Prostate gland (tissue), 2 donors: ENCODE results near the gene MSH5. TPM values are rescaled to one million over a fixed set of nuclear protein-coding genes. Genes with fewer than 3 reads are reported as not detected.

Source experiments
- DNase-seq: peaks from one replicate; pipeline ENCODE4 v3.0.0-alpha.2; 2019; ENCODE audit warnings: low spot score
- H3K27ac ChIP-seq, 2 donors: fragments of 200-600 bp; sonication (generic); 2 replicates each; pipeline ENCODE4 v1.5.1; 2017 to 2019
- H3K27me3 ChIP-seq: fragments of 200-600 bp; sonication (generic); replicated peaks from 2 replicates; pipeline ENCODE4 v1.5.1; 2019; ENCODE audit not compliant: insufficient read depth
- H3K36me3 ChIP-seq, 2 donors: fragments of 200-600 bp; sonication (generic); 1 replicate in 1 of 2; 2 replicates in 1 of 2; pipeline versions ENCODE4 v1.5.1 to v1.8.1; 2017 to 2019
- H3K4me1 ChIP-seq: fragments of 200-600 bp; sonication (generic); replicated peaks from 2 replicates; pipeline ENCODE4 v1.5.1; 2019
- H3K4me3 ChIP-seq, 2 donors: fragments of 200-600 bp; sonication (generic); 2 replicates each; pipeline ENCODE4 v1.5.1; 2017 to 2019
- H3K9me3 ChIP-seq: fragments of 200-600 bp; sonication (generic); 2 replicates; pipeline ENCODE4 v1.5.1; 2017
- POLR2A ChIP-seq: fragments of 450-650 bp; IDR thresholded peaks from one replicate; pipeline ENCODE4 v1.6.1; 2016; ENCODE audit warnings: antibody characterized with exemption, mild to moderate bottlenecking
- POLR2AphosphoS5 ChIP-seq: sonication (generic); formaldehyde crosslinking; IDR thresholded peaks from one replicate; pipeline ENCODE4 v1.6.1; 2017; ENCODE audit warnings: antibody characterized with exemption
- WGBS: methylation state at CpG from one replicate; pipeline ENCODE4 v1.1.5; 2018; 5-methylcytosine and 5-hydroxymethylcytosine counted together
- intact Hi-C: fragments of 100-400 bp; cut with DNase I; formaldehyde crosslinking; loops from one replicate; pipeline ENCODE4 v1.14.2; 2022
- total RNA-seq, 2 donors: library from RNA; depleted of rRNA; stranded (reverse); fragments of >200 nt; gene quantifications; one replicate each; pipeline ENCODE4 v1.1.0, GENCODE V29; 2016
- TF ChIP-seq, protein P1 (sequence below), 4 experiments: fragments of 200-600 bp in 2 of 4; fragments of 450-650 bp in 2 of 4; sonication (generic) in 2 of 4; IDR thresholded peaks; 1 replicate in 3 of 4; 2 replicates in 1 of 4; pipeline ENCODE4 v1.5.1; 2016 to 2019; ENCODE audit warnings: antibody characterized with exemption in 4 of 4, mild to moderate bottlenecking in 2 of 4, moderate library complexity in 2 of 4

The MSH5 gene
- total RNA-seq, 2 donors from 2014 or later, result 10.5 to 72.4 TPM

DNA sequence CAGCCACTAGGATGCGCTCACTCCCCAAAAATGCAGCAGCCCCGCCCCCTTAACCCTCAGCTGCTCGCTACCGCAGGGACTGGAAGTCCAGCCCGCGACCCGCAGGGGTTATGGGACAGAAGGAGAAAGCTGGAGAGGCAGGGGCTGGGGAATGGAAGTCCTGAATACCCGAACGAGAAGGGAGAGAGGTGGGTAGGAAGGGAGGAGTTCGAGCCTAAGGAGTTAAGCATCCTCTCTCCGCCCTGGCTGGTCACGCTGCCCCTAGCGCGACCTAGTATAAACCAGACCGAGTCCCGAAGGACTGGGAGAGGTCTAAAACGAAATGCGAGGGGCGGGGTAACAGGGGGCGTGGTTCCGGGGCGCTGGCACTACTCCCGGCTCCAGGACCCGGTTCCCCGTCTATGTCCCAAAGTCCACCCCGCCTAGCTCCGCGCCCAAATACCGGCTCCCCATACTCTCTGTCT is 10.3 kb upstream of the MSH5 start:
- peak; percentile 81 for TF ChIP-seq POLR2AphosphoS5
- peak; percentile 70 for TF ChIP-seq POLR2A
- TF ChIP-seq, protein P1, sequence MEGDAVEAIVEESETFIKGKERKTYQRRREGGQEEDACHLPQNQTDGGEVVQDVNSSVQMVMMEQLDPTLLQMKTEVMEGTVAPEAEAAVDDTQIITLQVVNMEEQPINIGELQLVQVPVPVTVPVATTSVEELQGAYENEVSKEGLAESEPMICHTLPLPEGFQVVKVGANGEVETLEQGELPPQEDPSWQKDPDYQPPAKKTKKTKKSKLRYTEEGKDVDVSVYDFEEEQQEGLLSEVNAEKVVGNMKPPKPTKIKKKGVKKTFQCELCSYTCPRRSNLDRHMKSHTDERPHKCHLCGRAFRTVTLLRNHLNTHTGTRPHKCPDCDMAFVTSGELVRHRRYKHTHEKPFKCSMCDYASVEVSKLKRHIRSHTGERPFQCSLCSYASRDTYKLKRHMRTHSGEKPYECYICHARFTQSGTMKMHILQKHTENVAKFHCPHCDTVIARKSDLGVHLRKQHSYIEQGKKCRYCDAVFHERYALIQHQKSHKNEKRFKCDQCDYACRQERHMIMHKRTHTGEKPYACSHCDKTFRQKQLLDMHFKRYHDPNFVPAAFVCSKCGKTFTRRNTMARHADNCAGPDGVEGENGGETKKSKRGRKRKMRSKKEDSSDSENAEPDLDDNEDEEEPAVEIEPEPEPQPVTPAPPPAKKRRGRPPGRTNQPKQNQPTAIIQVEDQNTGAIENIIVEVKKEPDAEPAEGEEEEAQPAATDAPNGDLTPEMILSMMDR (IDR thresholded peaks at IDR 0.05), result peak in 3 of 4 experiments; percentile 68 to 82 (median 77)
- H3K4me1 ChIP-seq, result peaks cover 10% of the 10 kb centered on the region
- H3K27me3 ChIP-seq, result no peaks in the 10 kb centered on the region
- WGBS, result under 1% methylated on average over 29 of the region's 29 CpGs
- H3K36me3 ChIP-seq, result peaks cover 4 to 14% of the 10 kb centered on the region in 2 donors
- H3K9me3 ChIP-seq, result no peaks in the 10 kb centered on the region
- DNase-seq, result peak; percentile 88
- peak overlapping the region; percentile 83 to 88 for H3K4me3 ChIP-seq
- intact Hi-C loops, result loop anchor here (2.0 to 5.0 kb wide), 3 partner anchors 27 to 168 kb away; partner anchors contain the start of genes ABHD16A, EHMT2 and LY6G5C
- H3K27ac ChIP-seq, result peak overlapping the region; percentile 98 to 99

GRCh38 chr6:31729979-31730630 is 9.7 kb upstream of the MSH5 start:
- H3K4me1 ChIP-seq, result peaks cover 10% of the 10 kb centered on the region
- peak overlapping the region; percentile 83 to 88 for H3K4me3 ChIP-seq
- H3K27ac ChIP-seq, result peak overlapping the region; percentile 98 to 99
- intact Hi-C loops, result loop anchor here (2.0 to 5.0 kb wide), 3 partner anchors 27 to 167 kb away; partner anchors contain the start of genes ABHD16A, EHMT2 and LY6G5C
- WGBS, result 1% methylated on average over 46 of the region's 46 CpGs
- DNase-seq, result peak; percentile 82
- H3K27me3 ChIP-seq, result no peaks in the 10 kb centered on the region
- TF ChIP-seq POLR2AphosphoS5 (peak; percentile 68), POLR2A (peak; percentile 69)
- TF ChIP-seq, protein P1 (IDR thresholded peaks at IDR 0.05), result peak in 1 of 4 experiments; percentile 18
- peaks cover 4 to 14% of the 10 kb centered on the region in 2 donors for H3K36me3 ChIP-seq
- H3K9me3 ChIP-seq, result no peaks in the 10 kb centered on the region

GRCh38 chr6:31730631-31731086 is 9.1 kb upstream of the MSH5 start:
- Histone ChIP-seq H3K4me3 (no peak overlapping the region), H3K27ac (peak overlapping the region; percentile 98 to 99), H3K36me3 (peaks cover 4 to 14% of the 10 kb centered on the region in 2 donors), H3K27me3 (no peaks in the 10 kb centered on the region), H3K4me1 (peaks cover 10% of the 10 kb centered on the region), H3K9me3 (no peaks in the 10 kb centered on the region)
- DNase-seq, result no peak
- intact Hi-C loops, result no loop called here
- WGBS, result 88% methylated on average over 11 of the region's 11 CpGs
- no peak for TF ChIP-seq POLR2AphosphoS5
- TF ChIP-seq, protein P1 (IDR thresholded peaks at IDR 0.05), result no peak
- no peak for TF ChIP-seq POLR2A

DNA sequence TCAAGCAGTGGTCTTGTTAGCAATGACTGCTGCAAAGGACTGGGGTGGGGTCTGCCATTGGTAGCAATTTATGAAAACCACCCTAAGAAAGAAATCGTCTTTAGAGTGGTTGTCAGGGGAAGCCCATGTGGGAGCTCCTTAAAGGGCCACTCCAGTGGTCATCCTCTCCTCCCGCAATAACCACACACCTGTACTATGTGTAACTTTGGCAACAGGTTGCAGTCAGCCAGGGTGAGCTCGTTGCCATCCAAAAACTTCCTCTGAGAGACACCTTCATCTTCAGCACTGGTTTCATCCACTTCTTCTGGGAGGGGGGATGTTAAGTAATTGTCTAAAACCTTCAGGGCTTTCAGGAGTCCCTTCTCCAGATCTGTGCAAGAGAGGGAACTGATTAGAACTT is 7.8 kb upstream of the MSH5 start:
- Histone ChIP-seq H3K4me3 (no peak overlapping the region), H3K36me3 (peaks cover 4 to 14% of the 10 kb centered on the region in 2 donors), H3K27ac (peak overlapping the region in 1 of 2 donors; percentile 2), H3K9me3 (no peaks in the 10 kb centered on the region), H3K27me3 (no peaks in the 10 kb centered on the region), H3K4me1 (peaks cover 16% of the 10 kb centered on the region)
- no peak for DNase-seq
- intact Hi-C loops, result no loop called here
- no peak for TF ChIP-seq POLR2AphosphoS5
- TF ChIP-seq, protein P1 (IDR thresholded peaks at IDR 0.05), result no peak
- TF ChIP-seq POLR2A, result no peak
- WGBS, result 71% methylated on average over 3 of the region's 3 CpGs
